ENCODE measurements around the gene SDC3. TPM values are rescaled to one million over a fixed set of nuclear protein-coding genes. Genes with fewer than 3 reads are reported as not detected.

The SDC3 gene
- total and polyA plus RNA-seq, 2 of the 8 experiments (the other 6 are each of a cell fraction or from before 2014, with no cell fraction given): 7.0 to 27.0 TPM

DNA sequence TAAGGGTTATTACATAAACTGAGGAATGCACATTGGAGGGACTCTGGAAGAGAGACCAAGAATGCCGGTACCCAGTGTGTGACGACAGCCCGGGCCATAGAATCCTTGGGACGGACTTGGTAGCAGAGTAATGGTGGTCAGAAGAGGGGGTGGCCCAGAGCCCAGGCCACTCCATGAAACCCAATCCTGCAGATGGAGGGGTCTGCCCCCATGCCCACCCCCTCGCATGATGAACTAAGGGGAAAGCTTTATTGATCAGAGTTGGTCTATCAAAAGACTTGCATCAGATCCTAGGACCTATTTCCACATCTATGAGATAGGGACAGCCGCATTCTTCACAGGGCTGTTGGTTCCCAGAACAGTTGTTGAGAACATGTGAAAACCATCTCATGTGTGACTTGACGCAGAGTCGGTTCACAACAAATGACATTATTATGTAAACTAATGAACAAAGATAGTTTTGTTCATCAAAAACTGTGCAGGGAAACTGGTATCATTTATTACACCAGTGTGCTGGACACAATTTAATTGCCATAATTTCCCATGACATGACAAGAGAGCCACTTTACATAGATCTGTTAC lies 21.5 kb upstream of the SDC3 start:
- Histone ChIP-seq H3K4me1 (replicated peaks in 1 of 4; ENCODE audit: control insufficient read depth in 3 of 4, insufficient read depth in 4 of 4, low read length in 3 of 4) (no peaks in the 10 kb centered on the region), H4K5ac (ENCODE audit: insufficient read length, low read depth, low read length) (no peak overlapping the region), H3K9me3 (ENCODE audit: insufficient read depth in 2 of 2, low read depth in 1 of 2, low read length in 1 of 2) (no peaks in the 10 kb centered on the region), H2BK15ac (ENCODE audit: low read length) (no peak overlapping the region), H2BK120ac (replicated peaks; ENCODE audit: low read depth, low read length) (no peak overlapping the region), H4K20me1 (replicated peaks in 1 of 2; ENCODE audit: control insufficient read depth in 1 of 2, insufficient read depth in 2 of 2, low read length in 2 of 2) (peaks cover 3 to 4% of the 10 kb centered on the region in 2 experiments), H3K9ac (replicated peaks in 1 of 4; ENCODE audit: extremely low read depth in 1 of 4, low read depth in 3 of 4, low read length in 3 of 4) (no peak overlapping the region), H3K4me3 (ENCODE audit: extremely low read depth in 1 of 4, insufficient read depth in 2 of 4, low read depth in 3 of 4, low read length in 4 of 4) (no peak overlapping the region), H3K27me3 (replicated peaks in 1 of 4; ENCODE audit: control insufficient read depth in 3 of 4, extremely low read depth in 1 of 4, insufficient read depth in 3 of 4, low read length in 3 of 4) (no peaks in the 10 kb centered on the region), H3K18ac (ENCODE audit: extremely low read depth, low read length) (no peak overlapping the region), H3K36me3 (ENCODE audit: control insufficient read depth in 2 of 4, insufficient read depth in 4 of 4, low read length in 3 of 4) (peaks cover 3 to 26% (median 17%) of the 10 kb centered on the region in 4 experiments; a peak in 7 of 8 replicates), H2AK5ac (ENCODE audit: low read depth, low read length) (no peak overlapping the region), H3K79me1 (ENCODE audit: low read depth, low read length) (no peaks in the 10 kb centered on the region), H2BK20ac (ENCODE audit: low read length) (no peak overlapping the region), H3K4me2 (ENCODE audit: insufficient read depth in 1 of 2, low read depth in 2 of 2, low read length in 2 of 2) (no peak overlapping the region), H4K8ac (ENCODE audit: extremely low read depth, insufficient read depth, low read length) (no peak overlapping the region), H3K27ac (ENCODE audit: low read depth, low read length) (no peak overlapping the region), H3K23me2 (ENCODE audit: low read depth, low read length) (no peaks in the 10 kb centered on the region), H4K91ac (replicated peaks; ENCODE audit: insufficient read length, low read length) (no peak overlapping the region), H3K79me2 (ENCODE audit: control insufficient read depth in 1 of 2, insufficient read depth in 2 of 2, low read length in 2 of 2) (no peaks in the 10 kb centered on the region), H3K23ac (ENCODE audit: insufficient read length) (no peak overlapping the region), H2BK5ac (ENCODE audit: low read depth, low read length) (no peak overlapping the region), H2BK12ac (ENCODE audit: low read depth, low read length) (no peak overlapping the region), H3K4ac (replicated peaks; ENCODE audit: insufficient read length, low read depth, low read length) (no peak overlapping the region), H2AFZ (ENCODE audit: low read length) (no peak overlapping the region), H3K56ac (replicated peaks; ENCODE audit: insufficient read length, low read depth, low read length) (no peak overlapping the region), H3K14ac (ENCODE audit: insufficient read length) (no peak overlapping the region)
- POLR2A ChIA-PET (ENCODE audit: partially characterized antibody): interaction anchor here (0.9 to 5.3 kb wide), 9 partner anchors 12 to 150 kb away, joined by 3 to 16 read pairs (median 4); partner anchors contain the start of gene PUM1
- CTCF ChIA-PET (ENCODE audit: partially characterized antibody): interaction anchor here (0.8 to 27.2 kb wide), 13 partner anchors 8 to 601 kb away, joined by 3 to 1519 read pairs (median 7); no protein-coding TSS in a partner anchor
- WGBS, 2 experiments (ENCODE audit: extremely low coverage in 1 of 2, insufficient coverage in 1 of 2, insufficient read length in 1 of 2, insufficient replicate concordance in 2 of 2, low coverage in 1 of 2, low lambda C conversion rate in 2 of 2, missing lambda C conversion rate in 1 of 2): 91% methylated on average over 8 of the region's 8 CpGs; no CpG with 5 or more reads in 1 of the 2 experiments
- TF ChIP-seq POLR2A (IDR thresholded peaks at IDR 0.05; ENCODE audit: control extremely low read depth in 1 of 2, low read depth in 2 of 2, low read length in 2 of 2): peak in 1 of 2 experiments; percentile 70; a peak in 1 of 3 replicates
- no peak for TF ChIP-seq CBX8 (IDR thresholded peaks at IDR 0.05; ENCODE audit: borderline replicate concordance, low read depth, low read length)
- FAIRE-seq: no peak
- DNase-seq (ENCODE audit: low read depth in 1 of 2, low spot score in 2 of 2): no peak
